IMR-90 (cell line): ENCODE results near the gene KRTAP12-4. TPM values are rescaled to one million over a fixed set of nuclear protein-coding genes. Genes with fewer than 3 reads are reported as not detected.

Experiments
- ATAC-seq: fragments of 200-7000 bp; cut with Tn5 transposase; 2 replicates; pipeline ENCODE4 v1.9.1; 2020; ENCODE audit warnings: low read depth, mild to moderate bottlenecking, moderate library complexity
- BruUV-seq: library from RNA; stranded (reverse); fragments of 400-500 nt; replicated peaks from 2 replicates; lab custom pipeline; 2021; lab: Mats Ljungman, UMichigan
- CTCF ChIA-PET: fragments of 300-600 bp; formaldehyde crosslinking; extraction: SDS; loops from one replicate; lab custom pipeline; 2021; ENCODE audit warnings: antibody characterized with exemption; lab: Yijun Ruan, JAX
- POLR2A ChIA-PET: fragments of 300-600 bp; sonication (Branson Sonifier 250); formaldehyde crosslinking; loops from one replicate; lab custom pipeline; 2022; ENCODE audit warnings: antibody characterized with exemption; ENCODE audit not compliant: unreplicated experiment; lab: Charles Lee
- DNase-seq: peaks from one replicate; pipeline ENCODE4 v3.0.0; 2013
- H2AFZ ChIP-seq: replicated peaks from 2 replicates; pipeline ENCODE3; 2013; ENCODE audit warnings: low read length, mild to moderate bottlenecking; ENCODE audit not compliant: poor library complexity
- H2AK5ac ChIP-seq: 2 replicates; pipeline ENCODE4 v1.6.1; 2013; ENCODE audit warnings: low read depth, low read length, inconsistent platforms
- H2AK9ac ChIP-seq: replicated peaks from 2 replicates; pipeline ENCODE3; 2013; ENCODE audit warnings: mild to moderate bottlenecking, low read depth, low read length, moderate library complexity; ENCODE audit not compliant: poor library complexity
- H2BK120ac ChIP-seq: 2 replicates; pipeline ENCODE4 v1.6.1; 2013; ENCODE audit warnings: low read depth, low read length, inconsistent platforms
- H2BK15ac ChIP-seq: 3 replicates; pipeline ENCODE4 v1.6.1; 2013; ENCODE audit warnings: low read depth, low read length, inconsistent platforms
- H2BK20ac ChIP-seq: 2 replicates; pipeline ENCODE4 v1.6.1; 2013; ENCODE audit warnings: low read depth, mild to moderate bottlenecking, inconsistent platforms, low read length, moderate library complexity
- H2BK5ac ChIP-seq: 2 replicates; pipeline ENCODE4 v1.6.1; 2013; ENCODE audit warnings: mild to moderate bottlenecking, low read depth, low read length, inconsistent platforms; ENCODE audit not compliant: poor library complexity, severe bottlenecking
- H3K14ac ChIP-seq: replicated peaks from 2 replicates; pipeline ENCODE4 v1.6.1; 2013; ENCODE audit warnings: low read depth, low read length, inconsistent platforms
- H3K18ac ChIP-seq: 2 replicates; pipeline ENCODE4 v1.6.1; 2013; ENCODE audit warnings: low read depth, low read length, control low read depth
- H3K23ac ChIP-seq: 2 replicates; pipeline ENCODE4 v1.6.1; 2013; ENCODE audit warnings: low read depth, low read length, inconsistent platforms
- H3K27ac ChIP-seq: 2 replicates; pipeline ENCODE4 v1.5.1; 2013; ENCODE audit warnings: mild to moderate bottlenecking, control low read depth, low read length; ENCODE audit not compliant: insufficient read depth
- H3K27me3 ChIP-seq: 2 replicates; pipeline ENCODE4 v1.6.1; 2013; ENCODE audit warnings: low read length; ENCODE audit not compliant: control insufficient read depth, insufficient read depth
- H3K36me3 ChIP-seq: 2 replicates; pipeline ENCODE4 v1.6.1; 2013; ENCODE audit warnings: low read length, mixed read lengths; ENCODE audit not compliant: control insufficient read depth, insufficient read depth
- H3K4ac ChIP-seq: 2 replicates; pipeline ENCODE4 v1.6.1; 2013; ENCODE audit warnings: low read depth, low read length, inconsistent platforms
- H3K4me1 ChIP-seq: 2 replicates; pipeline ENCODE4 v1.6.1; 2013; ENCODE audit warnings: low read length, mixed read lengths; ENCODE audit not compliant: control insufficient read depth, insufficient read depth
- H3K4me2 ChIP-seq: 2 replicates; pipeline ENCODE4 v1.6.1; 2013; ENCODE audit warnings: low read depth, mild to moderate bottlenecking, control low read depth, low read length, moderate library complexity
- H3K4me3 ChIP-seq: 2 replicates; pipeline ENCODE4 v1.5.1; 2013; ENCODE audit warnings: low read depth, mild to moderate bottlenecking, control low read depth, low read length, moderate library complexity; ENCODE audit not compliant: insufficient read depth
- H3K56ac ChIP-seq: 2 replicates; pipeline ENCODE4 v1.6.1; 2013; ENCODE audit warnings: low read length, inconsistent platforms; ENCODE audit not compliant: insufficient read depth; ENCODE audit errors: extremely low read depth
- H3K79me1 ChIP-seq, 2 experiments: 2 replicates each; pipeline ENCODE4 v1.6.1; 2013; ENCODE audit warnings: low read length in 2 of 2, inconsistent platforms in 1 of 2, low read depth in 1 of 2
- H3K9ac ChIP-seq: 2 replicates; pipeline ENCODE4 v1.6.1; 2013; ENCODE audit warnings: low read depth, low read length, control low read depth
- H3K9me1 ChIP-seq: 2 replicates; pipeline ENCODE4 v1.6.1; 2013; ENCODE audit warnings: low read length, inconsistent platforms; ENCODE audit not compliant: insufficient read depth
- H3K9me3 ChIP-seq: 2 replicates; pipeline ENCODE4 v1.6.1; 2013; ENCODE audit warnings: low read length; ENCODE audit not compliant: control insufficient read depth, insufficient read depth
- H4K20me1 ChIP-seq: 2 replicates; pipeline ENCODE4 v1.6.1; 2013; ENCODE audit warnings: low read length, inconsistent platforms; ENCODE audit not compliant: insufficient read depth
- H4K5ac ChIP-seq: 2 replicates; pipeline ENCODE4 v1.6.1; 2013; ENCODE audit warnings: mild to moderate bottlenecking, low read depth, low read length, control low read depth
- H4K8ac ChIP-seq, 2 experiments: 2 replicates each; pipeline ENCODE4 v1.6.1; 2013; ENCODE audit warnings: low read depth in 2 of 2, low read length in 2 of 2, control low read depth in 1 of 2, inconsistent platforms in 1 of 2
- H4K91ac ChIP-seq: 2 replicates; pipeline ENCODE4 v1.6.1; 2013; ENCODE audit warnings: low read depth, low read length, inconsistent platforms; ENCODE audit not compliant: insufficient read depth
- CHD1 ChIP-seq: IDR thresholded peaks from 2 replicates; pipeline ENCODE4 v1.6.1; 2012; ENCODE audit warnings: low read depth, low read length, improper control_type of control experiment
- FOS ChIP-seq: fragments of 150-350 bp; IDR thresholded peaks from 2 replicates; pipeline ENCODE4 v1.6.1; 2016; ENCODE audit warnings: low read depth, low read length
- MAFK ChIP-seq: IDR thresholded peaks from 2 replicates; pipeline ENCODE4 v1.6.1; 2012; ENCODE audit warnings: low read depth, low read length, improper control_type of control experiment
- NFE2L2 ChIP-seq: fragments of 150-350 bp; IDR thresholded peaks from 2 replicates; pipeline ENCODE4 v1.6.1; 2016; ENCODE audit warnings: low read depth, mild to moderate bottlenecking, low read length
- POLR2A ChIP-seq: IDR thresholded peaks from 2 replicates; pipeline ENCODE4 v1.6.1; 2012; ENCODE audit warnings: mild to moderate bottlenecking, low read depth, low read length
- RAD21 ChIP-seq: IDR thresholded peaks from 2 replicates; pipeline ENCODE4 v1.6.1; 2012; ENCODE audit warnings: low read length, improper control_type of control experiment
- RFX5 ChIP-seq: IDR thresholded peaks from 2 replicates; pipeline ENCODE4 v1.8.0; 2012; ENCODE audit warnings: low read depth, mild to moderate bottlenecking, low read length, moderate library complexity
- SMC3 ChIP-seq: fragments of 150-350 bp; IDR thresholded peaks from 2 replicates; pipeline ENCODE4 v1.6.1; 2016; ENCODE audit warnings: low read depth, mild to moderate bottlenecking, antibody characterized with exemption, low read length, moderate library complexity
- WGBS, 2 experiments: methylation state at CpG; one replicate each; pipeline versions ENCODE4 v1.1.5 to v1.1.7; 2013; ENCODE audit warnings: missing lambda C conversion rate in 2 of 2; ENCODE audit not compliant: insufficient read length in 1 of 2; ENCODE audit errors: extremely low coverage in 2 of 2; 5-methylcytosine and 5-hydroxymethylcytosine counted together
- dilution Hi-C: fragments of 300-500 bp; cut with HindIII; formaldehyde crosslinking; loops from one replicate; pipeline ENCODE4 v1.14.3; 2018; ENCODE audit warnings: low sequenced_read_pairs; ENCODE audit not compliant: unreplicated experiment
- in situ Hi-C: fragments of 300-500 bp; cut with MboI; formaldehyde crosslinking; loops from 3 replicates; pipeline ENCODE4 v1.14.3; 2019; ENCODE audit warnings: low sequenced_read_pairs, inconsistent platforms, mixed read lengths
- intact Hi-C: fragments of 100-400 bp; cut with micrococcal nuclease; formaldehyde crosslinking; loops from 2 replicates; pipeline ENCODE4 v1.10.0; 2022
- polyA plus RNA-seq, 3 experiments: library from polyadenylated mRNA; depleted of rRNA; stranded (reverse); fragments of >200 nt; gene quantifications; 2 replicates each; pipeline ENCODE4 v1.2.3, GENCODE V29; 2012; ENCODE audit warnings: low replicate concordance in 1 of 3
- total RNA-seq: library from RNA; depleted of rRNA; stranded (reverse); fragments of >200 nt; gene quantifications from 2 replicates; pipeline ENCODE4 v1.2.3, GENCODE V29; 2012
- TF ChIP-seq, protein P1 (sequence below): conservative IDR thresholded peaks from 2 replicates; pipeline ENCODE4 v1.5.1; 2012; ENCODE audit warnings: mild to moderate bottlenecking, low read depth, low read length, improper control_type of control experiment
- TF ChIP-seq, protein P2 (sequence below): fragments of 150-350 bp; IDR thresholded peaks from 2 replicates; pipeline ENCODE4 v1.6.1; 2016; ENCODE audit warnings: low read depth, mild to moderate bottlenecking, low read length, moderate library complexity, borderline replicate concordance

Gene KRTAP12-4
- total and polyA plus RNA-seq, 2 of the 4 experiments (the other 2 are of a cell fraction): not detected

DNA sequence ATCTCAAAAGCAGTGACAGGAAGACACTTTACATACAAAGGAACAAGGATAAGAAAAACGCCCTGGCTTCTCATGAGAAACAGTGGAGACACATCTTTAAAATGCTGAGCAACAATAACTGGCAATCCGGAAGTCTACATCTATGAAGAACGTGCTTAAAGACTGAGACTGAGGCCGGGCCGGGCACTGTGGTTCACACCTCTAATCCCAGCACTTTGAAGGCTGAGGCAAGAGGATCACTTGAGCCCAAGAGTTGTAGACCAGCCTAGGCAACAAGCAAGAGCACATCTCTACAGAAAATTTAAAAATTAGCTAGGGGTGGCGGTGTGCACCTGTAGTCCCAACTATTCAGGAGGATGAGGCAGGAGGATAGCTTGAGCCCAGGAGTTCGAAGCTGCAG lies 29.6 kb upstream of the KRTAP12-4 start:
- in situ Hi-C loops (no loop called here), intact Hi-C loops (no loop called here), dilution Hi-C loops (no loop called here)
- H2AFZ ChIP-seq: no peak overlapping the region
- ATAC-seq (no peak), DNase-seq (no peak)
- no peak overlapping the region for H4K8ac ChIP-seq
- no peak overlapping the region for H2BK120ac ChIP-seq
- H3K27me3 ChIP-seq: peaks cover 32% of the 10 kb centered on the region
- H3K36me3 ChIP-seq: no peaks in the 10 kb centered on the region
- H2AK5ac ChIP-seq: no peak overlapping the region
- no peak overlapping the region for H2BK20ac ChIP-seq
- no peak overlapping the region for H3K4ac ChIP-seq
- TF ChIP-seq, protein P1, sequence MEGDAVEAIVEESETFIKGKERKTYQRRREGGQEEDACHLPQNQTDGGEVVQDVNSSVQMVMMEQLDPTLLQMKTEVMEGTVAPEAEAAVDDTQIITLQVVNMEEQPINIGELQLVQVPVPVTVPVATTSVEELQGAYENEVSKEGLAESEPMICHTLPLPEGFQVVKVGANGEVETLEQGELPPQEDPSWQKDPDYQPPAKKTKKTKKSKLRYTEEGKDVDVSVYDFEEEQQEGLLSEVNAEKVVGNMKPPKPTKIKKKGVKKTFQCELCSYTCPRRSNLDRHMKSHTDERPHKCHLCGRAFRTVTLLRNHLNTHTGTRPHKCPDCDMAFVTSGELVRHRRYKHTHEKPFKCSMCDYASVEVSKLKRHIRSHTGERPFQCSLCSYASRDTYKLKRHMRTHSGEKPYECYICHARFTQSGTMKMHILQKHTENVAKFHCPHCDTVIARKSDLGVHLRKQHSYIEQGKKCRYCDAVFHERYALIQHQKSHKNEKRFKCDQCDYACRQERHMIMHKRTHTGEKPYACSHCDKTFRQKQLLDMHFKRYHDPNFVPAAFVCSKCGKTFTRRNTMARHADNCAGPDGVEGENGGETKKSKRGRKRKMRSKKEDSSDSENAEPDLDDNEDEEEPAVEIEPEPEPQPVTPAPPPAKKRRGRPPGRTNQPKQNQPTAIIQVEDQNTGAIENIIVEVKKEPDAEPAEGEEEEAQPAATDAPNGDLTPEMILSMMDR: no peak
- TF ChIP-seq POLR2A (no peak), CHD1 (no peak), MAFK (no peak), SMC3 (no peak), RFX5 (no peak), NFE2L2 (no peak), FOS (no peak), RAD21 (no peak)
- TF ChIP-seq, protein P2, sequence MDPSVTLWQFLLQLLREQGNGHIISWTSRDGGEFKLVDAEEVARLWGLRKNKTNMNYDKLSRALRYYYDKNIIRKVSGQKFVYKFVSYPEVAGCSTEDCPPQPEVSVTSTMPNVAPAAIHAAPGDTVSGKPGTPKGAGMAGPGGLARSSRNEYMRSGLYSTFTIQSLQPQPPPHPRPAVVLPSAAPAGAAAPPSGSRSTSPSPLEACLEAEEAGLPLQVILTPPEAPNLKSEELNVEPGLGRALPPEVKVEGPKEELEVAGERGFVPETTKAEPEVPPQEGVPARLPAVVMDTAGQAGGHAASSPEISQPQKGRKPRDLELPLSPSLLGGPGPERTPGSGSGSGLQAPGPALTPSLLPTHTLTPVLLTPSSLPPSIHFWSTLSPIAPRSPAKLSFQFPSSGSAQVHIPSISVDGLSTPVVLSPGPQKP: no peak
- ChIA-PET POLR2A (no interaction called here), CTCF (no interaction called here)
- H4K91ac ChIP-seq: no peak overlapping the region
- H3K9me1 ChIP-seq: no peaks in the 10 kb centered on the region
- H3K23ac ChIP-seq: no peak overlapping the region
- no TSS peak for BruUV-seq
- H4K20me1 ChIP-seq: no peaks in the 10 kb centered on the region
- no peak overlapping the region for H2BK5ac ChIP-seq
- H3K14ac ChIP-seq: no peak overlapping the region
- H3K9me3 ChIP-seq: no peaks in the 10 kb centered on the region
- H3K79me1 ChIP-seq: no peaks in the 10 kb centered on the region
- H3K27ac ChIP-seq: no peak overlapping the region
- H3K4me2 ChIP-seq: no peak overlapping the region
- H3K4me3 ChIP-seq: no peak overlapping the region
- H3K56ac ChIP-seq: no peak overlapping the region
- WGBS, 2 experiments: 51% methylated on average over 5 of the region's 7 CpGs; no CpG with 5 or more reads in 1 of the 2 experiments
- no peaks in the 10 kb centered on the region for H3K4me1 ChIP-seq
- H2BK15ac ChIP-seq: no peak overlapping the region
- no peak overlapping the region for H3K18ac ChIP-seq
- no peak overlapping the region for H2AK9ac ChIP-seq
- H4K5ac ChIP-seq: no peak overlapping the region
- no peak overlapping the region for H3K9ac ChIP-seq
